GM19351 (cell line): ENCODE results near the gene NDUFB1.

Source experiments
- ATAC-seq: cut with Tn5 transposase; IDR thresholded peaks from one replicate; pipeline ENCODE4 v1.9.1; 2021; ENCODE audit warnings: mild to moderate bottlenecking, moderate library complexity; ENCODE audit not compliant: unreplicated experiment

The NDUFB1 gene

DNA sequence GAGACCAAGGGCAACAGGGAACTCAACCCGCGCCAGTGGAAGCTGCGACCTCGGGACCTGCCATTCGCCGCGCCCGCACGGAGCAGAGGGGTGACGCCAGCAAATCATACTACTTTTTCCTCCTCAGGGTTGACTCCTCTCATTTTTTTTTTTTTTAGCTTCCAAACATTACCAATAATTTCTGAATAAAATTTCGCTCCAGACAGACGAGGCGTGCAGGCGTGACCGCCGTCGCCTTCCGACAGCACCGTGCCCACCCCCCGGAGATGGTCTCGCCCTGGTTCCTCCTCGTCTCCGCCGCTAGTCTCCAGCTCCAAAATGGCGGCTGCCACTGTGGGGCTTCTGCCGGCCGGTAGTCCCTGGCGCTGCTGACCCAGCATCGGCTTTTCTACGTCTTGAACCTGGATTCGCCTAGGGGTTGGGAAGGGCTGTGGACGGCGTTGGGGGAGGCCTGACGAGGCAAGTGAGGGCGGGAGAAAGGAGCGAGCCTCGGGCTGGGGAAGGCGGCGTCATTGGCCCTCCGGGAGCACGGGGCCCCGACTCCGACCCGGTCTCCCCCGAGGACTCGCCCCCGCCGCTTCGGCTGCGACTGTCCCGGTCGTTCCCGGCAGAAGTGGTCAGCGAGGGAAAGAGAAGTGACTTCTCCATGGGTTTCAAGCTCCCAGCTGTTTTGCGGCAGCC, at the start of gene NDUFB1, which contains the start of gene CPSF2:
Gene NDUFB1, minus strand, starts transcription at position 37 of the 681 bp plus-strand sequence. CDS start 4,069 bp downstream, outside the sequence.
Gene CPSF2, plus strand, starts transcription at position 300 of the 681 bp plus-strand sequence. CDS start 9,016 bp downstream, outside the sequence.
- ATAC-seq = peak; percentile 84

GRCh38 chr14:92164958-92165357, 43.5 kb upstream of the NDUFB1 start:
- no peak for ATAC-seq

GRCh38 chr14:92161521-92161920, 40.0 kb upstream of the NDUFB1 start:
- ATAC-seq = no peak

- ATAC-seq = no peak
Observed at GRCh38 chr14:92160619-92161018, 39.1 kb upstream of the NDUFB1 start.

DNA sequence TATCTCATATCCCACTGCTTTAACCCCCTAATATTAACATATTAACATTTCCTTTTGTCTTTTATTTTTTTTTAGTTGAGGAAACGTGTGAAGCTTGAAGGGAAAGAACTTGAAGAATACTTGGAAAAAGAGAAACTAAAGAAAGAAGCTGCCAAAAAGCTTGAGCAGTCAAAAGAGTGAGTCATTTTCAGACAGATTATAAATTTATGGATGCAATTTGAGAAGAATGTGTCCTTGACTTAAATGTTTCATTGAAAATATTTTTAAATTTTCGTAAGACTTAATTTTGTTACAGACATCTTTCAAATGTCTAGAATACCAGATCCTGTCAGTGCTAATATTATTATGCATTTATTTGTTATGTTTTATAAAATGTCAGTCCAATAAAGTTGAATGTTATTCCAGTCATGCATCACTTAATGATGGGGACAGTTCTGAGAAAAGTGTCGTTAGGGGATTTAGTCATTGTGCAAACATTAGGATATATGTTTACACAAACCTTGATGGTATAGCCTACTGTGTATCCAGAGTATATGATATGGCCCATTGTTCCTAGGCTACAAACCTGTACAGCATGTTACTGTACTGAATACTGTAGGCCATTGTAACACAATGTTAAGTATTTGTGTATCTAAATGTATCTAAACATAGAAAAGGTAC, 32.9 kb upstream of the NDUFB1 start:
- no peak for ATAC-seq

DNA sequence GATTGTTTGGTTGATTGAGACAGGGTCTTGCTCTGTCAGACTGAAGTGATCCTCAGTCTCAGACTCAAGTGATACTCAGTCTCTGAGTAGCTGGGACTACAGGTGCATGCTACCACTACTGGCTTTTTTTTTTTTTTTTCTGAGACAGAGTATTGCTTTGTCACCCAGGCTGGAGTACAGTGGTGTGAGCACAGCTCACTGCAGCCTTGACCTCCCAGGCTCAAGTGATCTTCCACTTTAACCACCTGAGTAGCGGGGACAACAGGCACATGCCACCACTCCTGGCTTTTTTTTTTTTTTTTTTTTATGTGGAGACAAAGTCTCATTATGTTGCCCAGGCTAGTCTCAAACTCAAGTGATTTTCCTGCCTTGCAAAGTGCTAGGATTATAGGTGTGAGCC, 32.1 kb upstream of the NDUFB1 start:
- ATAC-seq = no peak

GRCh38 chr14:92144708-92145107, 23.2 kb upstream of the NDUFB1 start:
- ATAC-seq = no peak

- no peak for ATAC-seq
Observed at GRCh38 chr14:92143962-92144361, 22.5 kb upstream of the NDUFB1 start.

- no peak for ATAC-seq
Observed at GRCh38 chr14:92143309-92143708, 21.8 kb upstream of the NDUFB1 start.

DNA sequence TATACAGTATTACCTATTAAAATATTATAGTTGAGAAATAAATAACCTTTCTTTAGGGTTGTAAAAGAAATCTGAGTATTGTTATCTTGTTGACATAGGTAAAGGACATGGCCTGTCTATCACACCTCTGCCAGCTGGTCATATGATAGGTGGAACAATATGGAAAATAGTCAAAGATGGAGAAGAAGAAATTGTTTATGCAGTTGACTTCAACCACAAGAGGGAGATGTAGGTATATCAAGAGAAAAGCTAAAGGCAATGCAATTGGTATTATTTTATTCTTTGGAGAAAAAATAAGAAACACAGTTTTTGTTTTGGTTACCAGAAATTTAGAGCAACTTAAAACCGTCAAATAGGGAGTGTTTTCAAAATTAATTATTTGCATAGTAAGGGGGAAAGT, 13.8 kb upstream of the NDUFB1 start:
- no peak for ATAC-seq

DNA sequence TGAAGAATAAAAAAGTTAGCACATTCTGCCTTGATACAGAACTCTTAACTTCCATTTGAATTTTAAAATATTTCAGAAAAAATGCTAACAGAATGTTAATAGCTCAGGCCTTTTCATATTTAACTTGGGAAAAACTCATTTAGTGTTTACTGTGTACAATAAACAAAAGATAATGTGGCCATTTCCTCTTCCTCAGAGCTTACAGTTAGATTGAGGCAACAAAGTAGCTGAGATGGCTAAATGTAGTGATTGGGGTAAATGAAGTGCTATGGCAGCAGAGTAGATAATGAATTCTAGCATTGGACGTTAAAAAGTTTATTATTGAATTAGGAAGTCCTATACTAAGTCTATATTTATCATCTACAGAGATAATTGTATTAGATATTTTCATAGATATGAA, 12.9 kb upstream of the NDUFB1 start:
- ATAC-seq = no peak

GRCh38 chr14:92122761-92123160, 1.3 kb upstream of the NDUFB1 start:
- ATAC-seq = no peak

DNA sequence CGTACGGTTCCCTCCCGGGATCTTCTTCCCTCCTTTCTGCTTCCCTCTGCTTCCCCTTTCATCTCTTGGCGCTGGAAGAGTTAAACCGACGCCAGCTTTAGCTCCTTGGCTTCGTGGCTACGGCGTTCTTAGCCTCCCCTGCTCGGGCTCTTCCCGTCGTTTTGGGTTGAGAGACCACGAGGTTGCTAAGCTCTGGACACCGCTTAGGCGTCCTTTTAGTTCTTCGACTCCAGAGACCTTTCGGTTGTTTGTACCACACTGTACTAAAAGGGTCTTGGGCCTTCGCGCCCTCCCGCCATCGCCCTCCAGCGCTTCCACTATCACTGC, 808 bp upstream of the NDUFB1 start:
- peak; percentile 24 for ATAC-seq

DNA sequence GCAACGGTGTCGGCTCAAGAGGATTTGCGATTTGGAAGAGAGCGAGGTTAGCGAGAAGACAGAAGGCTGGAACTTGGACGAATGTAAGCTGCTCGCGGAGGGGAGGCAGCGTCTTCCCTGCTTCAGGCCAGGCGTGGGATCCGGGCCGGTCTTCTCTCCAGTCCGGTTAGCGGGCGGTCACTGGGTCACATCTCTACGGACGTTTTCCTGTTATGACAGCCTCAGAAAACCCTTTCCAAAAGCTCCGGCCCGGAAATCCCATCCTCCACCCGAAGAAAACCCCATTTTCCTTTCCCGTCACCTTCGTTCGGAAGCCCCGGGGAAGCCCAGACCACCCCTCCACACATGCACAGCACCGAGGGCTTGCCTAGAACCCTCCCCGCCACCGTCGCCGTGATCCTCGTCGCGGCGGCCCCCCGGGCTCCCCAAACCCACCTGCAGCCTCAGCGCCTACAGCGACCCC, 268 bp downstream of the NDUFB1 start:
- peak; percentile 21 for ATAC-seq

DNA sequence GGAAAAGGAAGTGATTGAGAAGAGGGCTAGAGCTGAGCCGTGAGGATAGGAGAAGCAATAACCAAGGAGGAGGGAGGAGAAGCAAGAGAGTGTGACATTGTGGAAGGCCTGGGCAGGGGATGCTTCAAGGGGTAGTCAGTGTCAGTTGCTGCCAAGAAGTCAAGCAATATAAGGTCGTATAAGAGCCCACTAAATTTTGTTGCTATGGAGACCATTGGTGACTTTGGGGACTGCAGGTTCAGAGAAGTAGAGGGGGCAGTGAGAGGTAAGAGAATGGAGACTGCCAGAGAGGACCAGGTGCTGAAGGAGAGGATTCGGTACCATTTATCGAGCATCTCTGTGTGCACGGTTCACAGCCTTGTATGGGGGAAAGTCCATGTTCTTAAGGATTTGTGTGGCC, 12.0 kb downstream of the NDUFB1 start:
- ATAC-seq = no peak

DNA sequence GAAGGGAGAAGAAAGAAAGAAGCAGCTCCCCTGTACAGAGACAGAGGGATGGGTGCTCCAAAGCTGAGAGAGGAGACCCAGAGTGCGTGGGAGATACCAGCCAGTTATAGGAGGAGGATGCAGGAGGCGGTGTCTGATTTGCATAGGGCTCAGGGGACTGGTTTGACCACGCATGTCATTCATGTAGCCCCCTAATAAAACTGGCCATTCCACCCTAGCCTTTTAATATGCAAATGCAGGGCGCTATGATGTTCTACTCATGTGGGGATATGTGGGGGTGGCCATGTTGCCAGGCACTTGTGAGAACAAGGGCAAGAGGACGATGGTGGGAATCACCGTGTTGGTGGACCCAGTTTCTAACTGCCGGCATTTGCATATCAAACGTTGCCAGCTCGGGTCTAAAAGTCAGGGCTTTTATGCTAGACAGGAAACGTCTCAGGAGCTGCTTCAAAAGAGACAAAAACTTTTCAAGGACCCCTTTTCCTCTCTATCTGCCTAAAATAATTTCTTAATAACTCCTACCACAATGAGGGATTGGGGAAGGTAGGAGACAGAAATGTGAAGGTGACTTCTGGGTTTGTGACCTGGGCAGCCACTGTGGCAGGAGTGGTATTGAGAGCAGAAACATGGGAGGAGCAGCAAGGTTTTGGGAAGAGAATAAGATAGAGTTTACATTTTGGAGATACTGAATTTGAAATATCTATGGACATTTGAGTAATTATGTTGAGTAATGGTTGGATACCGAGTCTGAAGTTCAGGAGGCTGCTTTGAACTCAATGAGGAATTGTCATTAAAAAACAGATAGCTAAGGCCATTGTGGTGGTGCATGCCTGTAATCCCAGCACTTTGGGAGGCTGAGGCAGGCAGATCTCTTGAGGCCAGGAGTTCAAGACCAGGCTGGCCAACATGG, 12.9 kb downstream of the NDUFB1 start:
- ATAC-seq = no peak

GRCh38 chr14:92106143-92106926, 15.2 kb downstream of the NDUFB1 start, which contains the start of gene ATXN3:
Gene ATXN3 (minus strand): TSS chr14:92106582. CDS start chr14:92106552, 30 bp downstream.
- ATAC-seq = peak; percentile 86

DNA sequence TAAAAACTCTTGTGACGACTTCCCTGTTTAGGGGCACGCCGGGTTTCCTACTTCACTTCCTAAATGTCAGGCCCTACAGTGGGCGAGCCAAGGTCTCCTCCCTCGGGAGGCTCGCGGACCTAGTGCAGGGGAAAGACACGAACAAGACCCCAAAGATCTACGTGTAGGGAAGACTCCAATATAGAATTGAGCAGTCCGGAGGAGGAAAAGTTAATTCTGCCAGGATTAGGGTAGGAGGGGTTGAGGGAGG, 15.7 kb downstream of the NDUFB1 start:
- ATAC-seq = peak; percentile 6

GRCh38 chr14:92105073-92105892, 16.2 kb downstream of the NDUFB1 start:
- ATAC-seq = no peak
